ENCODE results near the gene CCDC28A. TPM values are rescaled to one million over a fixed set of nuclear protein-coding genes. Genes with fewer than 3 reads are reported as not detected.

The CCDC28A gene
- total and polyA plus RNA-seq, 2 donors (not counting 1 experiment from before 2014, with no cell fraction given) = 15.2 to 22.0 TPM

GRCh38 chr6:138833816-138834539 is 60.4 kb downstream of the CCDC28A start:
- Histone ChIP-seq H2AFZ (ENCODE audit: low read length) (no peak overlapping the region), H3K4me3 (replicated peaks in 1 of 4; ENCODE audit: control extremely low read depth in 1 of 4, insufficient read depth in 1 of 4, low read depth in 3 of 4, low read length in 4 of 4) (no peak overlapping the region), H3K27me3 (ENCODE audit: control insufficient read depth, insufficient read depth, low read length) (no peaks in the 10 kb centered on the region), H3K9ac (ENCODE audit: insufficient read depth, low read length) (no peak overlapping the region), H3K4me2 (ENCODE audit: extremely low read depth, insufficient read depth, low read length) (no peak overlapping the region), H3K27ac (ENCODE audit: insufficient read depth, low read length) (no peak overlapping the region), H4K20me1 (ENCODE audit: control insufficient read depth, extremely low read depth, insufficient read depth, low read length) (no peaks in the 10 kb centered on the region), H3K79me2 (ENCODE audit: control insufficient read depth, insufficient read depth, low read length) (no peaks in the 10 kb centered on the region), H3K9me3 (ENCODE audit: control insufficient read depth, insufficient read depth, low read depth, low read length) (no peaks in the 10 kb centered on the region), H3K4me1 (ENCODE audit: control insufficient read depth, extremely low read depth, insufficient read depth, low read length) (no peaks in the 10 kb centered on the region), H3K36me3 (ENCODE audit: control insufficient read depth, insufficient read depth, low read length) (no peaks in the 10 kb centered on the region)
- TF ChIP-seq EZH2 (IDR thresholded peaks at IDR 0.05; ENCODE audit: low read length, missing control alignments) (no peak), CTCF (conservative IDR thresholded peaks at IDR 0.05 in 1 of 2, IDR thresholded peaks at IDR 0.05 in 1 of 2; ENCODE audit: low read depth in 1 of 2, low read length in 2 of 2) (no peak)
- DNase-seq (ENCODE audit: low read depth in 2 of 2) = peak; percentile 36 to 43

GRCh38 chr6:138837246-138837645 is 63.7 kb downstream of the CCDC28A start:
- H3K9ac ChIP-seq (ENCODE audit: insufficient read depth, low read length) = no peak overlapping the region
- H3K4me3 ChIP-seq (replicated peaks in 1 of 4; ENCODE audit: control extremely low read depth in 1 of 4, insufficient read depth in 1 of 4, low read depth in 3 of 4, low read length in 4 of 4) = no peak overlapping the region
- no peaks in the 10 kb centered on the region for H3K9me3 ChIP-seq (ENCODE audit: control insufficient read depth, insufficient read depth, low read depth, low read length)
- no peaks in the 10 kb centered on the region for H3K79me2 ChIP-seq (ENCODE audit: control insufficient read depth, insufficient read depth, low read length)
- H3K27ac ChIP-seq (ENCODE audit: insufficient read depth, low read length) = no peak overlapping the region
- no peaks in the 10 kb centered on the region for H3K4me1 ChIP-seq (ENCODE audit: control insufficient read depth, extremely low read depth, insufficient read depth, low read length)
- no peak for DNase-seq (ENCODE audit: low read depth in 2 of 2)
- H3K36me3 ChIP-seq (ENCODE audit: control insufficient read depth, insufficient read depth, low read length) = no peaks in the 10 kb centered on the region
- H3K27me3 ChIP-seq (ENCODE audit: control insufficient read depth, insufficient read depth, low read length) = no peaks in the 10 kb centered on the region
- no peak overlapping the region for H2AFZ ChIP-seq (ENCODE audit: low read length)
- H4K20me1 ChIP-seq (ENCODE audit: control insufficient read depth, extremely low read depth, insufficient read depth, low read length) = no peaks in the 10 kb centered on the region
- TF ChIP-seq CTCF (conservative IDR thresholded peaks at IDR 0.05 in 1 of 2, IDR thresholded peaks at IDR 0.05 in 1 of 2; ENCODE audit: low read depth in 1 of 2, low read length in 2 of 2) (no peak), EZH2 (IDR thresholded peaks at IDR 0.05; ENCODE audit: low read length, missing control alignments) (no peak)
- no peak overlapping the region for H3K4me2 ChIP-seq (ENCODE audit: extremely low read depth, insufficient read depth, low read length)

Other genes starting within 250 kb of the CCDC28A start
- gene ECT2L, start 22.3 kb downstream of the CCDC28A start, total RNA-seq = under 0.01 and 0.17 TPM in 2 replicates
- not detected in 2 replicates for gene ECT2L, start 22.3 kb downstream of the CCDC28A start, polyA plus RNA-seq
- gene REPS1, start 214.5 kb downstream of the CCDC28A start, total RNA-seq = 21.3 and 28.2 TPM in 2 replicates
- gene REPS1, start 214.5 kb downstream of the CCDC28A start, polyA plus RNA-seq = 27.8 and 33.1 TPM in 2 replicates

All from fibroblast of lung (primary cell).